Vagina (tissue), 2 donors: ENCODE results near the gene LTK. TPM values are rescaled to one million over a fixed set of nuclear protein-coding genes. Genes with fewer than 3 reads are reported as not detected.

Experiments used
- DNase-seq, 2 donors: peaks; one replicate each; pipeline ENCODE4 v3.0.0-alpha.2; 2017; ENCODE audit errors: extremely low spot score in 2 of 2
- H3K27ac ChIP-seq: fragments of 200-600 bp; sonication (generic); one replicate; pipeline ENCODE4 v1.5.1; 2019
- H3K27me3 ChIP-seq: fragments of 200-600 bp; sonication (generic); one replicate; pipeline ENCODE4 v1.5.1; 2019
- H3K36me3 ChIP-seq, 2 donors: fragments of 200-600 bp; sonication (generic); one replicate each; pipeline ENCODE4 v1.5.1; 2017 to 2019
- H3K4me1 ChIP-seq: fragments of 200-600 bp; sonication (generic); one replicate; pipeline ENCODE4 v1.5.1; 2019
- H3K4me3 ChIP-seq, 2 donors: fragments of 200-600 bp; sonication (generic); 1 replicate in 1 of 2; 2 replicates in 1 of 2; pipeline ENCODE4 v1.5.1; 2016 to 2019
- H3K9me3 ChIP-seq: fragments of 200-600 bp; sonication (generic); one replicate; pipeline ENCODE4 v1.5.1; 2019
- CTCF ChIP-seq, 3 experiments: fragments of 450-650 bp in 2 of 3; fragments of 200-600 bp in 1 of 3; sonication (generic) in 1 of 3; IDR thresholded peaks; one replicate each; pipeline ENCODE4 v1.5.1; 2017 to 2019; ENCODE audit warnings: antibody characterized with exemption in 3 of 3, mild to moderate bottlenecking in 2 of 3, moderate library complexity in 2 of 3
- POLR2A ChIP-seq, 2 donors: fragments of 450-650 bp; IDR thresholded peaks; one replicate each; pipeline ENCODE4 v1.6.1; 2017; ENCODE audit warnings: antibody characterized with exemption in 2 of 2, mild to moderate bottlenecking in 2 of 2, moderate library complexity in 2 of 2
- POLR2AphosphoS5 ChIP-seq, 2 donors: sonication (generic); formaldehyde crosslinking; IDR thresholded peaks; one replicate each; pipeline ENCODE4 v1.9.0; 2017; ENCODE audit warnings: antibody characterized with exemption in 2 of 2, mild to moderate bottlenecking in 2 of 2, low read depth in 1 of 2; ENCODE audit not compliant: insufficient read depth in 1 of 2
- intact Hi-C: fragments of 100-400 bp; cut with DNase I; formaldehyde crosslinking; loops from one replicate; pipeline ENCODE4 v1.15.1; 2023
- total RNA-seq: library from RNA; depleted of rRNA; stranded (reverse); fragments of >200 nt; gene quantifications from one replicate; pipeline ENCODE4 v1.2.3, GENCODE V29; 2016

Gene LTK
- total RNA-seq, 1 donor from 2014 or later = 1.5 TPM

- peaks cover 0 to 44% of the 10 kb centered on the region in 2 donors for H3K36me3 ChIP-seq
Observed at GRCh38 chr15:41483519-41483918, 30.1 kb downstream of the LTK start.

GRCh38 chr15:41483115-41483514 is 30.5 kb downstream of the LTK start:
- DNase-seq = no peak
- H3K27ac ChIP-seq = no peak overlapping the region
- TF ChIP-seq POLR2A (IDR thresholded peaks at IDR 0.05) = no peak
- TF ChIP-seq POLR2AphosphoS5 (IDR thresholded peaks at IDR 0.05; ENCODE audit: insufficient read depth in 1 of 2, low read depth in 1 of 2) = no peak
- TF ChIP-seq CTCF (IDR thresholded peaks at IDR 0.05) = no peak
- no peak overlapping the region for H3K4me3 ChIP-seq
- no peaks in the 10 kb centered on the region for H3K9me3 ChIP-seq
- intact Hi-C loops = no loop called here
- peaks cover 0 to 48% of the 10 kb centered on the region in 2 donors for H3K36me3 ChIP-seq
- H3K4me1 ChIP-seq = no peaks in the 10 kb centered on the region
- H3K27me3 ChIP-seq = no peaks in the 10 kb centered on the region

More at GRCh38 chr15:41483519-41483918, 30.1 kb downstream of the LTK start:
- Histone ChIP-seq H3K27me3 (no peaks in the 10 kb centered on the region), H3K27ac (no peak overlapping the region), H3K9me3 (no peaks in the 10 kb centered on the region), H3K4me1 (no peaks in the 10 kb centered on the region), H3K4me3 (no peak overlapping the region)
- intact Hi-C loops = no loop called here
- no peak for DNase-seq
- TF ChIP-seq CTCF (IDR thresholded peaks at IDR 0.05) (no peak), POLR2A (IDR thresholded peaks at IDR 0.05) (no peak), POLR2AphosphoS5 (IDR thresholded peaks at IDR 0.05; ENCODE audit: insufficient read depth in 1 of 2, low read depth in 1 of 2) (no peak)

- Histone ChIP-seq H3K27ac (no peak overlapping the region), H3K4me3 (no peak overlapping the region), H3K36me3 (peaks cover 0 to 53% of the 10 kb centered on the region in 2 donors), H3K27me3 (no peaks in the 10 kb centered on the region), H3K9me3 (no peaks in the 10 kb centered on the region), H3K4me1 (no peaks in the 10 kb centered on the region)
- intact Hi-C loops = no loop called here
- DNase-seq = no peak
- no peak for TF ChIP-seq CTCF (IDR thresholded peaks at IDR 0.05)
- TF ChIP-seq POLR2A (IDR thresholded peaks at IDR 0.05) = no peak
- no peak for TF ChIP-seq POLR2AphosphoS5 (IDR thresholded peaks at IDR 0.05; ENCODE audit: insufficient read depth in 1 of 2, low read depth in 1 of 2)
Observed at GRCh38 chr15:41482110-41482877, 31.3 kb downstream of the LTK start.

- peaks cover 0 to 71% of the 10 kb centered on the region in 2 donors for H3K36me3 ChIP-seq
- no peaks in the 10 kb centered on the region for H3K9me3 ChIP-seq
- TF ChIP-seq POLR2A (IDR thresholded peaks at IDR 0.05) (no peak), POLR2AphosphoS5 (IDR thresholded peaks at IDR 0.05; ENCODE audit: insufficient read depth in 1 of 2, low read depth in 1 of 2) (no peak), CTCF (IDR thresholded peaks at IDR 0.05) (no peak)
- no peak overlapping the region for H3K4me3 ChIP-seq
- H3K27ac ChIP-seq = no peak overlapping the region
- H3K27me3 ChIP-seq = no peaks in the 10 kb centered on the region
- no peak for DNase-seq
- intact Hi-C loops = no loop called here
- no peaks in the 10 kb centered on the region for H3K4me1 ChIP-seq
Observed at GRCh38 chr15:41480396-41481140, 33.1 kb downstream of the LTK start.
